SK-N-SH (cell line): Measurements from ENCODE around the gene NAT9. TPM values are rescaled to one million over a fixed set of nuclear protein-coding genes. Genes with fewer than 3 reads are reported as not detected.

ENCODE experiments used
- CTCF ChIA-PET: fragments of 300-600, 350-600 bp; formaldehyde crosslinking; extraction: SDS; loops from one replicate; lab custom pipeline; 2021; lab: Yijun Ruan, JAX
- POLR2A ChIA-PET: fragments of 350-600 bp; sonication (Branson Sonifier 250); formaldehyde crosslinking; extraction: SDS; loops from one replicate; lab custom pipeline; 2020; ENCODE audit warnings: antibody characterized with exemption, inconsistent platforms; lab: Yijun Ruan, JAX
- DNase-seq: peaks from one replicate; pipeline ENCODE4 v3.0.0; 2012
- H2AFZ ChIP-seq: fragments of 200-600 bp; sonication (generic); 2 replicates; pipeline ENCODE4 v1.8.1; 2016; ENCODE audit warnings: antibody characterized with exemption, mild to moderate bottlenecking, low read depth
- H3F3A ChIP-seq: fragments of 200-600 bp; sonication (generic); replicated peaks from 2 replicates; pipeline ENCODE3; 2016; ENCODE audit warnings: antibody characterized with exemption, mild to moderate bottlenecking; ENCODE audit not compliant: insufficient read depth
- H3K27ac ChIP-seq, 2 experiments: fragments of 200-500 bp in 1 of 2; fragments of 200-600 bp in 1 of 2; sonication (Bioruptor generic) in 1 of 2; sonication (generic), shearing (Covaris generic) in 1 of 2; 2 replicates each; pipeline versions ENCODE4 v1.5.1 to v1.6.1; 2014 to 2016; ENCODE audit warnings: low read depth in 2 of 2, inconsistent platforms in 1 of 2, low read length in 1 of 2, mild to moderate bottlenecking in 1 of 2, mixed read lengths in 1 of 2
- H3K27me3 ChIP-seq: fragments of 200-600 bp; sonication (generic), shearing (Covaris generic); 2 replicates; pipeline ENCODE4 v1.6.1; 2016; ENCODE audit warnings: mixed run types; ENCODE audit not compliant: insufficient read depth
- H3K36me3 ChIP-seq, 2 experiments: fragments of 200-500 bp in 1 of 2; fragments of 200-600 bp in 1 of 2; sonication (Bioruptor generic) in 1 of 2; sonication (generic) in 1 of 2; replicated peaks in 1 of 2; 2 replicates each; pipeline versions ENCODE3 to v1.5.1; 2014 to 2016; ENCODE audit warnings: low read length in 1 of 2, mild to moderate bottlenecking in 1 of 2; ENCODE audit not compliant: insufficient read depth in 2 of 2, control insufficient read depth in 1 of 2
- H3K4me1 ChIP-seq, 2 experiments: fragments of 200-500 bp in 1 of 2; fragments of 200-600 bp in 1 of 2; sonication (Bioruptor generic) in 1 of 2; sonication (generic), shearing (Covaris generic) in 1 of 2; 2 replicates each; pipeline versions ENCODE4 v1.5.1 to v1.6.1; 2014 to 2016; ENCODE audit warnings: low read depth in 1 of 2, low read length in 1 of 2, mixed run types in 1 of 2; ENCODE audit not compliant: insufficient read depth in 2 of 2, control insufficient read depth in 1 of 2
- H3K4me2 ChIP-seq: fragments of 200-600 bp; sonication (generic), shearing (Covaris generic); 2 replicates; pipeline ENCODE4 v1.6.1; 2017; ENCODE audit warnings: mixed run types
- H3K4me3 ChIP-seq, 2 experiments: fragments of 200-500 bp in 1 of 2; fragments of 200-600 bp in 1 of 2; sonication (Bioruptor generic) in 1 of 2; sonication (generic), shearing (Covaris generic) in 1 of 2; 2 replicates each; pipeline versions ENCODE4 v1.5.1 to v1.8.1; 2014 to 2016; ENCODE audit warnings: low read depth in 2 of 2, inconsistent platforms in 1 of 2, low read length in 1 of 2, mild to moderate bottlenecking in 1 of 2, mixed read lengths in 1 of 2, moderate library complexity in 1 of 2
- H3K79me2 ChIP-seq: fragments of 200-600 bp; sonication (generic); 2 replicates; pipeline ENCODE4 v1.8.1; 2017; ENCODE audit warnings: mild to moderate bottlenecking; ENCODE audit not compliant: insufficient read depth
- H3K9ac ChIP-seq: fragments of 200-600 bp; sonication (generic); 2 replicates; pipeline ENCODE4 v1.6.1; 2017; ENCODE audit warnings: mixed run types
- H3K9me2 ChIP-seq: fragments of 200-600 bp; sonication (generic); 2 replicates; pipeline ENCODE4 v1.6.1; 2017; ENCODE audit warnings: mixed run types
- H3K9me3 ChIP-seq: fragments of 200-600 bp; sonication (generic); 2 replicates; pipeline ENCODE4 v1.6.1; 2017; ENCODE audit warnings: mixed run types, mild to moderate bottlenecking, moderate library complexity
- H4K20me1 ChIP-seq: fragments of 200-600 bp; sonication (generic); 2 replicates; pipeline ENCODE4 v1.6.1; 2017; ENCODE audit warnings: mild to moderate bottlenecking, mixed run types; ENCODE audit not compliant: insufficient read depth
- FOSL2 ChIP-seq: IDR thresholded peaks from 2 replicates; pipeline ENCODE4 v1.4.0; 2012; ENCODE audit warnings: low read depth, mild to moderate bottlenecking, moderate library complexity, borderline replicate concordance
- GATA2 ChIP-seq: sonication (generic); formaldehyde crosslinking; IDR thresholded peaks from 2 replicates; pipeline ENCODE4 v1.5.0; 2020; ENCODE audit warnings: mild to moderate bottlenecking, missing genetic modification reagents
- RAD21 ChIP-seq: IDR thresholded peaks from 2 replicates; pipeline ENCODE4 v1.6.1; 2012; ENCODE audit warnings: mild to moderate bottlenecking, low read length
- REST ChIP-seq: IDR thresholded peaks from 2 replicates; pipeline ENCODE4 v1.6.1; 2012; ENCODE audit warnings: mild to moderate bottlenecking, low read depth, low read length, moderate library complexity
- SIN3A ChIP-seq: IDR thresholded peaks from 2 replicates; pipeline ENCODE4 v1.6.1; 2012; ENCODE audit warnings: low read depth, mild to moderate bottlenecking, low read length, moderate library complexity, borderline replicate concordance
- SMC3 ChIP-seq: IDR thresholded peaks from 2 replicates; pipeline ENCODE4 v1.6.1; 2012; ENCODE audit warnings: low read depth, low read length, improper control_type of control experiment
- TAF1 ChIP-seq: IDR thresholded peaks from 2 replicates; pipeline ENCODE4 v1.6.1; 2012; ENCODE audit warnings: low read depth, mild to moderate bottlenecking, low read length, moderate library complexity, borderline replicate concordance
- WGBS: methylation state at CpG from one replicate; pipeline ENCODE4 v1.1.6; 2017; ENCODE audit warnings: low lambda C conversion rate; 5-methylcytosine and 5-hydroxymethylcytosine counted together
- polyA plus RNA-seq, 3 experiments: library from polyadenylated mRNA; depleted of rRNA; stranded (reverse); fragments of >200 nt; gene quantifications; 2 replicates each; pipeline ENCODE4 v1.2.3, GENCODE V29; 2012
- TF ChIP-seq, protein P1 (sequence below): fragments of 200-600 bp; sonication (generic); IDR thresholded peaks from 2 replicates; pipeline ENCODE4 v1.6.1; 2017; ENCODE audit warnings: antibody characterized with exemption, mild to moderate bottlenecking, moderate library complexity
- TF ChIP-seq, protein P2 (sequence below): IDR thresholded peaks from 2 replicates; pipeline ENCODE4; 2012

The NAT9 gene
- polyA plus RNA-seq, 1 of the 3 experiments (the other 2 are of a cell fraction) = 117 TPM

DNA sequence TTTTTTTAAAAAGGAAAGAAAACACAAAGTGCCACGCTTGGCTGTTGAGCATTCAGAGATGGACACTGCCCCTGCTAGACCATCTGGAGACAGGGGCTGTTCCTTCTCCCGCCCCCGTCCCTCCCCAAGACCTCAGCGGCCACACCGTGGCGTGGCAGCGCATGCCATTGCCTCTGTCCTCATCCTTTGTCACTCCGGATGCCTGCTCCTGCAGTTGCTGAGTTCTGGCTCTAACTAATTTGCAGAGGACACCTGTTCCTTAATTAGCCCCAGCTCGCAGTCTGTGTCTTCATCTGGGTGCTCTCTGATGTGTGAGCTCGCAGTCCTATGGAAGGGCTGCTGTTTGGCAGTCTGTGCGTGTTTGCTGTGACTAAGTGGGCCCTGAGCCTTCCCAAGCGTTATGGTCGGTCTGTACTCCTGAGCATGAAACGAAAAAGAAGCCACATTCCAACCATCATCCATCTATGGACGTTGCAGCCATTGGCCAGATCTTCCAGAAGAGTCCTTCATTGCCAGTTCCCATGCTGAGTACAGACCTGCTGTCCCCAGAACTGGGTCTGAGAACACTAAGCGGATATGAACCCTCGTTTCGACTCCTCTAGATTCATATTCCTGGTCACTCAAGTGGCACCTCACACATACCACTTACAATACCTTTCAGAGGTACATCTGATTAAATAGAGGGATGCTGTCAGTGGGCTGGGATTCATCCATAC, 40.9 kb upstream of the NAT9 start:
- Histone ChIP-seq H3K79me2 (no peaks in the 10 kb centered on the region), H3K27ac (no peak overlapping the region), H3K4me1 (no peaks in the 10 kb centered on the region; a peak in 1 of 4 replicates), H3F3A (no peaks in the 10 kb centered on the region), H3K4me3 (no peak overlapping the region), H3K4me2 (no peak overlapping the region), H2AFZ (no peak overlapping the region), H3K36me3 (peaks cover 0 to 33% of the 10 kb centered on the region in 2 experiments), H3K9me2 (no peaks in the 10 kb centered on the region), H3K9ac (no peak overlapping the region), H3K9me3 (no peaks in the 10 kb centered on the region), H4K20me1 (no peaks in the 10 kb centered on the region), H3K27me3 (no peaks in the 10 kb centered on the region)
- POLR2A ChIA-PET = interaction anchor here (0.6 kb wide), 1 partner anchor 182 kb away, joined by 6 read pairs; no protein-coding TSS in a partner anchor
- DNase-seq = no peak
- 87% methylated on average over 16 of the region's 18 CpGs for WGBS
- no peak for TF ChIP-seq FOSL2
- TF ChIP-seq SMC3 = no peak
- no peak for TF ChIP-seq RAD21
- CTCF ChIA-PET = interaction anchor here (1.1 to 98.1 kb wide), 3 partner anchors 10 to 43 kb away, joined by 3 to 3869 read pairs (median 74); partner anchors contain the start of genes FDXR and GRIN2C

DNA sequence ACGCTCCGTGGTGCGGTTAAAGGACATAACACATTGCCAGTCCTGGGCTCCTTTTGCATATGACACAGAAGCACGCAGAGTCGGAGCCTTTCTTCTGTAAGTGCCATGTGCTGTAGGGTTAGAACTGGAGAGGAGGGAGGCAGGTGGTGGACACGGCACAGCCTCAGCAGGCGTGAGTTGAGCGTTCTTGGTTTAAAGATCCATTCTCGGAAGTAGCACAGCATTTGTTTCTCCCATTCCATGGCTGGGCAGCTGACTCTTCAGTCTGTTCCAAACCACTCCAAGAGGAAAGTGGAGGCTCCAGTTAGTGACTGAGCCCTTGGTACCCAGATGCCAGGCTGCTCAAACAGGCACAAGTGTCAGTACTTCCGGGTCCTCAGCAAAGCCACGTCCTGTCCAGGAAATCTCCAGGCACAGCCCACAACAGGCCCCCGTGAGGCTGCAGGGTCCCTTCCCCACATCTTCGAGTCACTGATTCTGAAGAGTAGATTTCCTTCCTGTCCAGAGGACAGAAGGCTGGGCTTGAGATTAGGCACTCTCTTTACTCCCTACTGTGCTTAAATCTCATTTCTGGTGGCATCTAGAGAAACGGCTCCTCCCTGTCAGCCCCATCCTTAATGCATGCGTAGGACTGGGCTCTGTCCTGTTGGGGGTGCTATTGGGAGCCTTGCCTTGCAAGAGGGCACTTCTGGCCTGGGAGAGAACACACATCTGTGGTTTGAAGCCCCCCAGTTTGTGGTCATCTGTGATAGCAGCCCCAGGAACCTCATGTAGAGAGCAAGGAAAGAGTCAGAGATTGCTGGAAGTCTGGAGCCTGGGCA, 39.6 kb upstream of the NAT9 start:
- WGBS = 92% methylated on average over 15 of the region's 15 CpGs
- Histone ChIP-seq H3K9ac (no peak overlapping the region), H3K36me3 (peaks cover 0 to 25% of the 10 kb centered on the region in 2 experiments), H3K4me1 (no peaks in the 10 kb centered on the region; a peak in 1 of 4 replicates), H3K27me3 (no peaks in the 10 kb centered on the region), H3K79me2 (no peaks in the 10 kb centered on the region), H3K9me2 (no peaks in the 10 kb centered on the region), H3K27ac (no peak overlapping the region), H2AFZ (no peak overlapping the region), H3K9me3 (no peaks in the 10 kb centered on the region), H3K4me3 (no peak overlapping the region), H4K20me1 (no peaks in the 10 kb centered on the region), H3F3A (no peaks in the 10 kb centered on the region), H3K4me2 (no peak overlapping the region)
- POLR2A ChIA-PET = no interaction called here
- CTCF ChIA-PET = interaction anchor here (1.2 to 98.1 kb wide), 9 partner anchors 12 to 70 kb away, joined by 3 to 3869 read pairs (median 4); partner anchors contain the start of genes FDXR and GRIN2C
- no peak for DNase-seq
- TF ChIP-seq, protein P1, sequence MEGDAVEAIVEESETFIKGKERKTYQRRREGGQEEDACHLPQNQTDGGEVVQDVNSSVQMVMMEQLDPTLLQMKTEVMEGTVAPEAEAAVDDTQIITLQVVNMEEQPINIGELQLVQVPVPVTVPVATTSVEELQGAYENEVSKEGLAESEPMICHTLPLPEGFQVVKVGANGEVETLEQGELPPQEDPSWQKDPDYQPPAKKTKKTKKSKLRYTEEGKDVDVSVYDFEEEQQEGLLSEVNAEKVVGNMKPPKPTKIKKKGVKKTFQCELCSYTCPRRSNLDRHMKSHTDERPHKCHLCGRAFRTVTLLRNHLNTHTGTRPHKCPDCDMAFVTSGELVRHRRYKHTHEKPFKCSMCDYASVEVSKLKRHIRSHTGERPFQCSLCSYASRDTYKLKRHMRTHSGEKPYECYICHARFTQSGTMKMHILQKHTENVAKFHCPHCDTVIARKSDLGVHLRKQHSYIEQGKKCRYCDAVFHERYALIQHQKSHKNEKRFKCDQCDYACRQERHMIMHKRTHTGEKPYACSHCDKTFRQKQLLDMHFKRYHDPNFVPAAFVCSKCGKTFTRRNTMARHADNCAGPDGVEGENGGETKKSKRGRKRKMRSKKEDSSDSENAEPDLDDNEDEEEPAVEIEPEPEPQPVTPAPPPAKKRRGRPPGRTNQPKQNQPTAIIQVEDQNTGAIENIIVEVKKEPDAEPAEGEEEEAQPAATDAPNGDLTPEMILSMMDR = peak; percentile 47
- no peak for TF ChIP-seq FOSL2

GRCh38 chr17:74815067-74815466, 38.9 kb upstream of the NAT9 start:
- H2AFZ ChIP-seq = no peak overlapping the region
- H3K4me3 ChIP-seq = no peak overlapping the region
- H3K27me3 ChIP-seq = no peaks in the 10 kb centered on the region
- TF ChIP-seq GATA2 (CRISPR knock-in tag) (peak; percentile 47), REST (no peak), SIN3A (no peak), TAF1 (no peak), RAD21 (no peak)
- TF ChIP-seq, protein P2, sequence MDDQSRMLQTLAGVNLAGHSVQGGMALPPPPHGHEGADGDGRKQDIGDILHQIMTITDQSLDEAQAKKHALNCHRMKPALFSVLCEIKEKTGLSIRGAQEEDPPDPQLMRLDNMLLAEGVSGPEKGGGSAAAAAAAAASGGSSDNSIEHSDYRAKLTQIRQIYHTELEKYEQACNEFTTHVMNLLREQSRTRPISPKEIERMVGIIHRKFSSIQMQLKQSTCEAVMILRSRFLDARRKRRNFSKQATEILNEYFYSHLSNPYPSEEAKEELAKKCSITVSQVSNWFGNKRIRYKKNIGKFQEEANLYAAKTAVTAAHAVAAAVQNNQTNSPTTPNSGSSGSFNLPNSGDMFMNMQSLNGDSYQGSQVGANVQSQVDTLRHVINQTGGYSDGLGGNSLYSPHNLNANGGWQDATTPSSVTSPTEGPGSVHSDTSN = no peak
- no peak overlapping the region for H3K9ac ChIP-seq
- ChIA-PET POLR2A (no interaction called here), CTCF (interaction anchor here (1.0 to 98.1 kb wide), 10 partner anchors 10 to 70 kb away, joined by 3 to 3869 read pairs (median 4); partner anchors contain the start of genes FDXR and GRIN2C)
- no peaks in the 10 kb centered on the region for H3F3A ChIP-seq
- H3K27ac ChIP-seq = no peak overlapping the region
- no peaks in the 10 kb centered on the region for H3K79me2 ChIP-seq
- no peak overlapping the region for H3K4me2 ChIP-seq
- peak; percentile 59 for DNase-seq
- no peaks in the 10 kb centered on the region for H3K9me2 ChIP-seq
- H3K36me3 ChIP-seq = peaks cover 0 to 21% of the 10 kb centered on the region in 2 experiments
- no peaks in the 10 kb centered on the region for H3K9me3 ChIP-seq
- no peaks in the 10 kb centered on the region; a peak in 1 of 4 replicates for H3K4me1 ChIP-seq
- WGBS = 95% methylated on average over 7 of the region's 7 CpGs
- no peaks in the 10 kb centered on the region for H4K20me1 ChIP-seq
